Body of pancreas (tissue), 4 donors: ENCODE results near the gene COL6A1. TPM values are rescaled to one million over a fixed set of nuclear protein-coding genes. Genes with fewer than 3 reads are reported as not detected.

Experiments used
- ATAC-seq: fragments of 150-250 bp; one replicate; pipeline ENCODE4 v1.9.1; 2016
- DNase-seq, 4 donors: peaks; one replicate each; pipeline ENCODE4 v3.0.0-alpha.2; 2019
- H3K27ac ChIP-seq, 4 donors: fragments of 200-600 bp; sonication (generic); 1 replicate in 3 of 4; 2 replicates in 1 of 4; pipeline versions ENCODE4 v1.5.1 to v1.6.1; 2016 to 2019; ENCODE audit warnings: mild to moderate bottlenecking in 1 of 4, mixed read lengths in 1 of 4, moderate library complexity in 1 of 4
- H3K27me3 ChIP-seq, 2 donors: fragments of 200-600 bp; sonication (generic); one replicate each; pipeline ENCODE4 v1.6.0; 2016; ENCODE audit warnings: mild to moderate bottlenecking in 1 of 2
- H3K36me3 ChIP-seq, 2 donors: fragments of 200-600 bp; sonication (generic); replicated peaks in 1 of 2; 2 replicates each; pipeline ENCODE4 v1.5.1; 2016; ENCODE audit warnings: low read depth in 2 of 2; ENCODE audit not compliant: insufficient read depth in 1 of 2
- H3K4me1 ChIP-seq: fragments of 200-600 bp; sonication (generic); one replicate; pipeline ENCODE4 v1.6.0; 2016
- H3K4me3 ChIP-seq, 2 donors: fragments of 200-600 bp; sonication (generic); 1 replicate in 1 of 2; 2 replicates in 1 of 2; pipeline ENCODE4 v1.5.1; 2016 to 2019
- H3K9me3 ChIP-seq, 3 donors: fragments of 200-600 bp; sonication (generic); 1 replicate in 2 of 3; 2 replicates in 1 of 3; pipeline ENCODE4 v1.5.1; 2016
- CTCF ChIP-seq, 7 experiments: fragments of 450-650 bp in 4 of 7; fragments of 200-600 bp in 3 of 7; sonication (generic) in 3 of 7; IDR thresholded peaks; one replicate each; pipeline ENCODE4 v1.5.1; 2016 to 2019; ENCODE audit warnings: antibody characterized with exemption in 7 of 7
- POLR2A ChIP-seq, 3 donors: fragments of 450-650 bp; IDR thresholded peaks; one replicate each; pipeline ENCODE4 v1.6.1; 2016; ENCODE audit warnings: antibody characterized with exemption in 3 of 3, mild to moderate bottlenecking in 2 of 3
- WGBS, 2 donors: methylation state at CpG; one replicate each; pipeline ENCODE4 v1.1.5; 2017; 5-methylcytosine and 5-hydroxymethylcytosine counted together
- intact Hi-C: fragments of 100-400 bp; cut with DNase I; formaldehyde crosslinking; loops from one replicate; pipeline ENCODE4 v1.15.1; 2023
- total RNA-seq, 2 donors: library from RNA; depleted of rRNA; stranded (reverse); fragments of >200 nt; gene quantifications; one replicate each; pipeline ENCODE4 v1.1.0, GENCODE V29; 2016

COL6A1 gene
- total RNA-seq, 2 donors from 2014 or later: 112 to 314 TPM

- TF ChIP-seq CTCF (IDR thresholded peaks at IDR 0.05) (no peak), POLR2A (IDR thresholded peaks at IDR 0.05) (no peak)
- Histone ChIP-seq H3K4me1 (no peaks in the 10 kb centered on the region), H3K27ac (no peak overlapping the region), H3K9me3 (peaks cover 0 to 2% (median 0%) of the 10 kb centered on the region in 3 donors), H3K36me3 (no peaks in the 10 kb centered on the region), H3K4me3 (no peak overlapping the region), H3K27me3 (no peaks in the 10 kb centered on the region)
- intact Hi-C loops: no loop called here
- 58 to 69% methylated on average over 3 of the region's 3 CpGs for WGBS, 2 donors
- no peak for DNase-seq
- ATAC-seq: no peak
These were observed 42.6 kb downstream of the COL6A1 start for GRCh38 chr21:46024141-46024540.

- Histone ChIP-seq H3K27ac (no peak overlapping the region), H3K27me3 (no peaks in the 10 kb centered on the region), H3K4me1 (no peaks in the 10 kb centered on the region), H3K36me3 (no peaks in the 10 kb centered on the region), H3K9me3 (peaks cover 0 to 10% (median 0%) of the 10 kb centered on the region in 3 donors), H3K4me3 (no peak overlapping the region)
- DNase-seq: no peak
- WGBS, 2 donors: 32 to 42% methylated on average over 2 of the region's 2 CpGs
- no peak for TF ChIP-seq POLR2A (IDR thresholded peaks at IDR 0.05)
- no peak for TF ChIP-seq CTCF (IDR thresholded peaks at IDR 0.05)
- intact Hi-C loops: no loop called here
- ATAC-seq: no peak
These were observed 43.7 kb downstream of the COL6A1 start for GRCh38 chr21:46025113-46025770.

- Histone ChIP-seq H3K36me3 (no peaks in the 10 kb centered on the region), H3K27me3 (no peaks in the 10 kb centered on the region), H3K27ac (no peak overlapping the region), H3K9me3 (peaks cover 0 to 10% (median 0%) of the 10 kb centered on the region in 3 donors), H3K4me3 (no peak overlapping the region), H3K4me1 (no peaks in the 10 kb centered on the region)
- intact Hi-C loops: no loop called here
- ATAC-seq: peak; percentile 50
- WGBS, 2 donors: 38 to 47% methylated on average over 3 of the region's 3 CpGs
- peak in 1 of 4 donors; percentile 22 for DNase-seq
- no peak for TF ChIP-seq CTCF (IDR thresholded peaks at IDR 0.05)
- TF ChIP-seq POLR2A (IDR thresholded peaks at IDR 0.05): no peak
These were observed 46.4 kb downstream of the COL6A1 start for GRCh38 chr21:46027851-46028493.

- H3K4me3 ChIP-seq: no peak overlapping the region
- TF ChIP-seq CTCF (IDR thresholded peaks at IDR 0.05) (no peak), POLR2A (IDR thresholded peaks at IDR 0.05) (no peak)
- intact Hi-C loops: no loop called here
- DNase-seq (no peak), ATAC-seq (peak; percentile 33)
- no peaks in the 10 kb centered on the region for H3K4me1 ChIP-seq
- H3K27ac ChIP-seq: peak overlapping the region in 1 of 4 donors; percentile 23
- WGBS, 2 donors: 80 to 89% methylated on average over 1 of the region's 1 CpG
- peaks cover 0 to 10% (median 0%) of the 10 kb centered on the region in 3 donors for H3K9me3 ChIP-seq
- H3K36me3 ChIP-seq: no peaks in the 10 kb centered on the region
- H3K27me3 ChIP-seq: no peaks in the 10 kb centered on the region
These were observed 47.1 kb downstream of the COL6A1 start for GRCh38 chr21:46028573-46029091.
